22Rv1 (cell line): ENCODE results near the gene GRIK4.

ENCODE experiments used
- ZFX ChIP-seq: fragments of 450-650 bp; IDR thresholded peaks from 2 replicates; pipeline ENCODE4 v1.6.1; 2017; ENCODE audit warnings: antibody characterized with exemption, borderline replicate concordance
- TF ChIP-seq, protein P1 (sequence below): fragments of 450-650 bp; IDR thresholded peaks from 2 replicates; pipeline ENCODE4 v1.5.1; 2017; ENCODE audit warnings: mild to moderate bottlenecking

DNA sequence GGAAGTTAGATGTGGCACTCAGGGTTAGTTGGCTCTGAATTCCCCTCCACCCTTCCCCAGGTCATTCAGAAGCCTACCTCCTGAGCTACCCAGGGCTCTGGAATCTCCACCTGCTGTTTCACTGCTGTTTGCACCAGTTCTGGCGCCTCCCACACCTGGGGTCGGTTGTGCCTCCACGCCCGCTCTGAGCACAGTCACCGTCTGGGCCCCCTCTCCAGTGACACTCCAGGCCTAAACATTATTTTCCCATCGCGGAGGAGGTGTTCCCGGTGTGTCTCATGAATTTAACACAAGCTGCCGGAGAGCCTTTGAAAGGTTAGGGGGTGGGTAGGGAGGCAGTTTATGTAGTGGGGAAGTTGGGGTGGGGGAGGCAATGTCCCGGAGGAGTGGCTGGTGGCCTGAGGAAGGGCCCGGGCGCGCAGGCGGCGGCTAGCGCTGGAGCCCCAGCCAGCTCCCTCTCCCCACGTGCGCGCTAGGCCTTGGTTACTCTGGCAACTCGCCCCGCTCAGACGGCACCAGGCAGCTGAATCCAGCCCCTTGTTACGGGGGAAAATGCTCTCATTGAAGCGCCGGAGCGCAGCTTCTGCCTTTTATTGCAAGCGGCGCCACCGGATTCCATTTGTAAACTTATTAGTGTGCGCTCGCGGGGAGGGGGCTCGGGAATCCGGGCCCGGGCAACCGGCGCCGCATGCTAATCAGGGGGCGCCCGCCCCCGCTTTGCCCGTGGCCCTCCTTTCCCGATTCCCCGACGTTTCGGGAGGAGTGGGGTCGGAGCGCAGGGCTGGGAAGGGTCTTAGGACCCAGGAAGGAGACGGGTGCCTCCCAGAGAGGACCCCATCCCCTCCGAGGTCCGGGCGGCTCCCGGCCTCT is 52.4 kb downstream of the GRIK4 start:
- TF ChIP-seq, protein P1, sequence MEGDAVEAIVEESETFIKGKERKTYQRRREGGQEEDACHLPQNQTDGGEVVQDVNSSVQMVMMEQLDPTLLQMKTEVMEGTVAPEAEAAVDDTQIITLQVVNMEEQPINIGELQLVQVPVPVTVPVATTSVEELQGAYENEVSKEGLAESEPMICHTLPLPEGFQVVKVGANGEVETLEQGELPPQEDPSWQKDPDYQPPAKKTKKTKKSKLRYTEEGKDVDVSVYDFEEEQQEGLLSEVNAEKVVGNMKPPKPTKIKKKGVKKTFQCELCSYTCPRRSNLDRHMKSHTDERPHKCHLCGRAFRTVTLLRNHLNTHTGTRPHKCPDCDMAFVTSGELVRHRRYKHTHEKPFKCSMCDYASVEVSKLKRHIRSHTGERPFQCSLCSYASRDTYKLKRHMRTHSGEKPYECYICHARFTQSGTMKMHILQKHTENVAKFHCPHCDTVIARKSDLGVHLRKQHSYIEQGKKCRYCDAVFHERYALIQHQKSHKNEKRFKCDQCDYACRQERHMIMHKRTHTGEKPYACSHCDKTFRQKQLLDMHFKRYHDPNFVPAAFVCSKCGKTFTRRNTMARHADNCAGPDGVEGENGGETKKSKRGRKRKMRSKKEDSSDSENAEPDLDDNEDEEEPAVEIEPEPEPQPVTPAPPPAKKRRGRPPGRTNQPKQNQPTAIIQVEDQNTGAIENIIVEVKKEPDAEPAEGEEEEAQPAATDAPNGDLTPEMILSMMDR = no peak
- TF ChIP-seq ZFX = no peak
